Neural progenitor cell (in vitro differentiated cells): ENCODE data around the gene RBM26. TPM values are rescaled to one million over a fixed set of nuclear protein-coding genes. Genes with fewer than 3 reads are reported as not detected.

Experiments
- DNase-seq: peaks from one replicate; pipeline ENCODE4 v3.0.0-alpha.2; 2016; ENCODE audit warnings: low spot score
- H2AFZ ChIP-seq: fragments of 200-600 bp; sonication (generic); replicated peaks from 2 replicates; pipeline ENCODE4 v1.6.1; 2016; ENCODE audit warnings: antibody characterized with exemption
- H3F3A ChIP-seq: fragments of 200-600 bp; sonication (generic); 2 replicates; pipeline ENCODE4 v1.6.1; 2016; ENCODE audit warnings: antibody characterized with exemption, low read depth
- H3K27ac ChIP-seq: fragments of 200-600 bp; sonication (generic); 2 replicates; pipeline ENCODE4 v1.5.1; 2016; ENCODE audit warnings: mild to moderate bottlenecking
- H3K27me3 ChIP-seq: fragments of 200-600 bp; sonication (generic); 2 replicates; pipeline ENCODE4 v1.6.1; 2016; ENCODE audit warnings: mild to moderate bottlenecking, moderate library complexity
- H3K36me3 ChIP-seq: fragments of 200-600 bp; sonication (generic); 2 replicates; pipeline ENCODE4 v1.5.1; 2016
- H3K4me1 ChIP-seq: fragments of 200-600 bp; sonication (generic); 2 replicates; pipeline ENCODE4 v1.6.1; 2016; ENCODE audit warnings: mixed run types
- H3K4me2 ChIP-seq: fragments of 200-600 bp; sonication (generic); 2 replicates; pipeline ENCODE4 v1.6.1; 2016
- H3K4me3 ChIP-seq: fragments of 200-600 bp; sonication (generic); 2 replicates; pipeline ENCODE4 v1.5.1; 2016
- H3K79me2 ChIP-seq: fragments of 200-600 bp; sonication (generic); 2 replicates; pipeline ENCODE4 v1.6.1; 2016; ENCODE audit warnings: low read depth
- H3K9ac ChIP-seq: fragments of 200-600 bp; sonication (generic); 2 replicates; pipeline ENCODE4 v1.6.1; 2016
- H3K9me3 ChIP-seq: fragments of 200-600 bp; sonication (generic); 2 replicates; pipeline ENCODE4 v1.5.1; 2016; ENCODE audit warnings: low read depth
- H4K20me1 ChIP-seq: fragments of 200-600 bp; sonication (generic); 2 replicates; pipeline ENCODE4 v1.6.1; 2016; ENCODE audit warnings: low read depth
- H3K27ac Mint-ChIP-seq: 3 replicates; pipeline ENCODE4 v1.8.0; 2021; ENCODE audit warnings: mixed read lengths
- H3K27me3 Mint-ChIP-seq: 2 replicates; pipeline ENCODE4 v1.8.0; 2022; ENCODE audit warnings: low read depth, mild to moderate bottlenecking, inconsistent platforms, moderate library complexity, mixed read lengths; ENCODE audit not compliant: insufficient read depth
- H3K36me3 Mint-ChIP-seq: 3 replicates; pipeline ENCODE4 v1.8.0; 2021; ENCODE audit warnings: mixed read lengths
- H3K4me1 Mint-ChIP-seq: 3 replicates; pipeline ENCODE4 v1.8.0; 2021; ENCODE audit warnings: mixed read lengths
- H3K4me3 Mint-ChIP-seq: 3 replicates; pipeline ENCODE4 v1.8.0; 2021; ENCODE audit warnings: mild to moderate bottlenecking, moderate library complexity, mixed read lengths
- H3K9me3 Mint-ChIP-seq: 3 replicates; pipeline ENCODE4 v1.8.0; 2020; ENCODE audit warnings: mixed read lengths
- EZH2 ChIP-seq: fragments of 200-600 bp; sonication (generic); IDR thresholded peaks from 2 replicates; pipeline ENCODE4 v1.6.1; 2017; ENCODE audit warnings: antibody characterized with exemption, mild to moderate bottlenecking, moderate library complexity
- EZH2phosphoT487 ChIP-seq: fragments of 200-600 bp; sonication (generic); IDR thresholded peaks from 2 replicates; pipeline ENCODE4 v1.6.1; 2017; ENCODE audit warnings: antibody characterized with exemption
- total RNA-seq: library from RNA; depleted of rRNA; stranded (reverse); fragments of >200 nt; gene quantifications from 2 replicates; pipeline ENCODE4 v1.2.3, GENCODE V29; 2015; ENCODE audit warnings: low replicate concordance
- TF ChIP-seq, protein P1 (sequence below): fragments of 200-600 bp; sonication (generic); IDR thresholded peaks from 2 replicates; pipeline ENCODE4 v1.5.1; 2017; ENCODE audit warnings: antibody characterized with exemption, mild to moderate bottlenecking

Gene RBM26
- total RNA-seq, 1 donor from 2014 or later, result 136 TPM

DNA sequence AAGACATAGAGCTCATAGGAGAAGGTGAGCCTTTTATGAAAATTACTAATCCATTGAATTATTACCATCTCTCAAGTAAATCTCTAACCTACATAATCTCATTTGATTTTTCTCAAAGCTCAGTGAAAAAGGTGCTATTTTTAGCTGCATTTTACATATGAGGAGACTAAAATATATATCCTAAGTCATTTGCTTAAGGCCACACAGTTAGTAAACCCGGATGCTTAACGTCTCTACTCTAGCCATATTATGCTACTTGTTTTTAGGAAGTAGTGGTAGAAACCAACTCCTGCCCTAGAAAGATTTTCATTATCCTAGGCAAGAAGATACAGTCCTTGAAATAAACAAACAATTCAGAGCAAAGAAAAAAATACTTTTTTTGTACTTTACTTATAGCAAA lies 108.9 kb downstream of the RBM26 start:
- TF ChIP-seq EZH2 (no peak), EZH2phosphoT487 (no peak)
- TF ChIP-seq, protein P1, sequence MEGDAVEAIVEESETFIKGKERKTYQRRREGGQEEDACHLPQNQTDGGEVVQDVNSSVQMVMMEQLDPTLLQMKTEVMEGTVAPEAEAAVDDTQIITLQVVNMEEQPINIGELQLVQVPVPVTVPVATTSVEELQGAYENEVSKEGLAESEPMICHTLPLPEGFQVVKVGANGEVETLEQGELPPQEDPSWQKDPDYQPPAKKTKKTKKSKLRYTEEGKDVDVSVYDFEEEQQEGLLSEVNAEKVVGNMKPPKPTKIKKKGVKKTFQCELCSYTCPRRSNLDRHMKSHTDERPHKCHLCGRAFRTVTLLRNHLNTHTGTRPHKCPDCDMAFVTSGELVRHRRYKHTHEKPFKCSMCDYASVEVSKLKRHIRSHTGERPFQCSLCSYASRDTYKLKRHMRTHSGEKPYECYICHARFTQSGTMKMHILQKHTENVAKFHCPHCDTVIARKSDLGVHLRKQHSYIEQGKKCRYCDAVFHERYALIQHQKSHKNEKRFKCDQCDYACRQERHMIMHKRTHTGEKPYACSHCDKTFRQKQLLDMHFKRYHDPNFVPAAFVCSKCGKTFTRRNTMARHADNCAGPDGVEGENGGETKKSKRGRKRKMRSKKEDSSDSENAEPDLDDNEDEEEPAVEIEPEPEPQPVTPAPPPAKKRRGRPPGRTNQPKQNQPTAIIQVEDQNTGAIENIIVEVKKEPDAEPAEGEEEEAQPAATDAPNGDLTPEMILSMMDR, result no peak
- Mint-ChIP-seq H3K9me3 (peaks cover 2% of the 10 kb centered on the region), H3K27ac (no peak overlapping the region), H3K4me3 (no peak overlapping the region), H3K4me1 (no peaks in the 10 kb centered on the region), H3K27me3 (no peaks in the 10 kb centered on the region), H3K36me3 (no peaks in the 10 kb centered on the region)
- DNase-seq, result no peak
- Histone ChIP-seq H3K27ac (no peak overlapping the region), H3K4me3 (no peak overlapping the region), H3K4me2 (no peak overlapping the region), H3K9me3 (no peaks in the 10 kb centered on the region), H3K27me3 (no peaks in the 10 kb centered on the region), H4K20me1 (no peaks in the 10 kb centered on the region), H3K79me2 (no peaks in the 10 kb centered on the region), H3F3A (no peaks in the 10 kb centered on the region), H2AFZ (no peak overlapping the region), H3K9ac (no peak overlapping the region), H3K4me1 (no peaks in the 10 kb centered on the region), H3K36me3 (no peaks in the 10 kb centered on the region)

DNA sequence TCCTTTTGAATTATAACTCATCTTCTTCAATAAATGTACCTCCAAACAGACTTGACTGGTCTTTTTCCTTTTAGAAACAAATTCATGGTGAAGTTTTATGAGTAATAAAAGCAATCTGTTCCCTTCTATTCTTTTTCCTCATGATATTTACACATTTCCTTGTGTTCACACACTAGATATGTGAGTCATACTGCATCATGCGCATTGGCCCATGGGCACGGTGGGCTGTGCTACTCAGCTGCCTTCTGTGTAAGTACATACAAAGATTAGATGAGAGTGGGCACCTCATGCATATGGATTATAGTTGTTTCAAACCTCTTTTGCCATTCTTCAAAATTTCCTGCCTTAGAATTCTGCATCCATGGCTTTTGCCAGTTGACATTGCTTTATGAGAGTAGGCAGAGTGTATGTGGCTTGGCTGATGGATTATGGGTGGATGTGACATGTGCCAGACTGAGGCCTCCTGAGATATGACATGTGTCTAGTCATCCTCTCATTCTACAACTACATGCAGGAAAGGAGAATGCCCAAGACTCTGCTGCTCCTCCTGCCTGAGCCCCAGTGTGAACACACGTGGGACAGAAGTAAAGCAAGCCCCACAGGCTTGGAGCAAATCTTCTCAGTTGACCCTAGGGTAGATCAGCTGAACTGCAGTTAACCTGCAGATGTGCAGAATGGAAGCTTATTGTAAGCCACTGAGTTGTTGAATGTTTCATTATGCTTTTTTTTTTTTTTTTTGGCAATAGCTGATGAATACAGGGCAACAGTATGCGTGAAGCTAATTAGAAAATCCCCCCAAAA lies 109.9 kb downstream of the RBM26 start:
- H3K9ac ChIP-seq, result no peak overlapping the region
- DNase-seq, result no peak
- H3K4me3 ChIP-seq, result no peak overlapping the region
- Mint-ChIP-seq H3K27ac (no peak overlapping the region), H3K4me3 (no peak overlapping the region), H3K4me1 (no peaks in the 10 kb centered on the region), H3K9me3 (no peaks in the 10 kb centered on the region), H3K36me3 (no peaks in the 10 kb centered on the region), H3K27me3 (no peaks in the 10 kb centered on the region)
- H3K79me2 ChIP-seq, result no peaks in the 10 kb centered on the region
- H3K4me1 ChIP-seq, result no peaks in the 10 kb centered on the region
- no peaks in the 10 kb centered on the region for H4K20me1 ChIP-seq
- no peaks in the 10 kb centered on the region for H3K27me3 ChIP-seq
- H3K9me3 ChIP-seq, result no peaks in the 10 kb centered on the region
- no peak overlapping the region for H2AFZ ChIP-seq
- TF ChIP-seq EZH2, result no peak
- no peak for TF ChIP-seq EZH2phosphoT487
- H3K27ac ChIP-seq, result no peak overlapping the region
- H3F3A ChIP-seq, result no peaks in the 10 kb centered on the region
- H3K36me3 ChIP-seq, result no peaks in the 10 kb centered on the region
- H3K4me2 ChIP-seq, result no peak overlapping the region

DNA sequence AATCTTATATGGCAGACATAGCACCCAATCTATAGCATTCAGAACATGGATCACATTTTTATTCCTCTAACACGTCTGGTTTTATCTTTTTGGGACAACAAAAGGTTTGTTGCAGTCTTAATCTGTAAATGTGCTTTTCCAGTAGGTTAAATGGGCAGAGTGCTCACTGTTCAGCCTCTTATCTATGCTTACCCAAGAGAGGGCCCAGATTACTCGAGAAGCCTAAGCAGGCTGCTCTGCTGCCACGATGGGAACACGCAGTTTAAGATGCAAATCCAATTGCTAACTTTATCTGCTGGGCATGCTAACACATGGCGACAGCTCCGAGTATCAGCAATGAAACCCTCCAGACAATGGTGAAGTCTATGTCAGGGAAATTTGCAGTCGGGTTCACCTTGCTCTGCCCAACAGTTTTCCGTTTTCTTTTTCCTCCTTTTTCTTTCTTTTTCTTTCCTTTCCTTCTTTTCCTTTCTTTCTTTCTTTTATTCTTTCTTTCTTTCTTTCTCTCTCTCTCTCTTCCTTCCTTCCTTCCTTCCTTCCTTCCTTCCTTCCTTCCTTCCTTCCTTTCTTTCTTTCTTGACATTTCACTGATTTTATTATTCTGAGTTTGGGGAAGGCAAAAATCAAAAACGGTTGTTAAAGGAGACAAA lies 115.3 kb downstream of the RBM26 start:
- H3K27ac ChIP-seq, result no peak overlapping the region

More for the DNA sequence above, 115.3 kb downstream of the RBM26 start:
- TF ChIP-seq EZH2phosphoT487 (no peak), EZH2 (no peak)
- TF ChIP-seq, protein P1, result no peak
- H3K4me2 ChIP-seq, result no peak overlapping the region
- H3K9me3 ChIP-seq, result no peaks in the 10 kb centered on the region
- no peaks in the 10 kb centered on the region for H3K27me3 ChIP-seq
- Mint-ChIP-seq H3K27ac (no peak overlapping the region), H3K27me3 (peaks cover 7% of the 10 kb centered on the region), H3K36me3 (no peaks in the 10 kb centered on the region), H3K9me3 (no peaks in the 10 kb centered on the region), H3K4me3 (no peak overlapping the region), H3K4me1 (peaks cover 18% of the 10 kb centered on the region)
- no peak overlapping the region for H3K4me3 ChIP-seq
- peak overlapping the region; percentile 89 for H2AFZ ChIP-seq
- no peaks in the 10 kb centered on the region for H3K79me2 ChIP-seq
- H4K20me1 ChIP-seq, result no peaks in the 10 kb centered on the region
- H3K9ac ChIP-seq, result no peak overlapping the region
- DNase-seq, result peak; percentile 25
- peaks cover 48% of the 10 kb centered on the region for H3K4me1 ChIP-seq
- H3K36me3 ChIP-seq, result no peaks in the 10 kb centered on the region
- H3F3A ChIP-seq, result peaks cover 23% of the 10 kb centered on the region
